HG03025 (cell line): ENCODE measurements around the gene PRDM12.

Source experiments
- ATAC-seq: cut with Tn5 transposase; IDR thresholded peaks from one replicate; pipeline ENCODE4 v1.9.1; 2021; ENCODE audit warnings: mild to moderate bottlenecking, moderate library complexity; ENCODE audit not compliant: unreplicated experiment, low FRiP score

Gene PRDM12

GRCh38 chr9:130635721-130636647, 28.4 kb upstream of the PRDM12 start:
- ATAC-seq = no peak

DNA sequence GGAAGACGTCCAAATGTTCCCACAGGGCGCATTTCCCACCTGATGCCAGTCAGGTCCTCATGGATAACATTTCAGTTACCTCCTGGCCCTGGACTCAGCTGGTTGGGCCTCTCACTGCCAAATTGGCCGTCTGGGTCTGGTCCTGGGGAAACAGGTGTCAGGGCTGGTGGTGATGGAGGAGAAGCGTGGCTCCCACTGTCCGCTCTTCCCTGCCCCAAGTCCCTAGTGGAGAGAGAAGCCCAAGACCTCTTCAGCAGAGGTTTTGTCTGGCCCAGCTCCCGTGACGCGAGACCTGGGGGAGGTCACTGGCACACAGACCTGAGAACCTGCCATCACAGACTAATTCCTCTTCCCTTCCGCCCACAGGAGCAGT, 27.8 kb upstream of the PRDM12 start:
- no peak for ATAC-seq

DNA sequence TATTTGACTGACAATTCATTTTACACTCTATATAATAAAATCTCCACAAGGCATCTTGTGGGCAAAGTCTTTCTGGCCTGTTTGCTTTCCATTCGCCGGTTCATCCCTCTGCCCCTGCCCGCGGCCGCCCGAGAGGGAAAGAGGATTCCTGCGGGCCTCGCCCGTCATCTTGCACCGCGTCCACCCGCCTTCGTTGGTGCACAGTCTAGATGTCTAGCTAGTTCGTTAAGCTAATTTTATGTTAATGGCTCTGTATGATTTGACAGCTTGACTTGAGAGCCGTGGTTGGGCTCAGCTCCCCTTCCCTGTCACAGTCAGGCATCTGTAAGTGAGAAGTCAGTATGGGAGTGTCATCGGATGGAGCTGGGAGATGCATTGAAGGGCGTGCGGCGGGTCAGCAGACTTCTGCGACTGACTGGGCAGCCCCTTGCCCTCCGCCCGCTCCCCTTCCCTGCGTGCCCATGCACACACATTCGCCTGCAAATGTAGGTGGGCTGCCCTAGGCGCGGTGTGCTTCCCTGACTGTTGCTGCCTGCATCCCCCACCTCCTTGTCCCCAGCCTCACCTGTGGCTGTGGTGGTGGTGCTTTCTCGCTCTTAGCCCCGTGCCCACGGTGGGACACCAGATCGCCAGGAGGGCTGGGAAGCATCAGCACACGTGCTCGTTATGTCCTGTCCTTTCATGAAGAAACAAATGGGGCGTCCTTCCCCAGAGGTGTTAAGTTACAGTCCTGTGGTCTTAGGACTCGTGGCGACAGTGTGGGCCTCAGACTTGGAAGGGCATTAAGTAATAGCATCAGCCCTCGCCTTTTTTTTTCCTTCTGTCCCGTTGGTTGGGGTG, 25.9 kb upstream of the PRDM12 start:
- ATAC-seq = no peak

GRCh38 chr9:130639124-130639765, 25.1 kb upstream of the PRDM12 start:
- ATAC-seq = no peak

GRCh38 chr9:130639866-130640555, 24.4 kb upstream of the PRDM12 start:
- no peak for ATAC-seq

DNA sequence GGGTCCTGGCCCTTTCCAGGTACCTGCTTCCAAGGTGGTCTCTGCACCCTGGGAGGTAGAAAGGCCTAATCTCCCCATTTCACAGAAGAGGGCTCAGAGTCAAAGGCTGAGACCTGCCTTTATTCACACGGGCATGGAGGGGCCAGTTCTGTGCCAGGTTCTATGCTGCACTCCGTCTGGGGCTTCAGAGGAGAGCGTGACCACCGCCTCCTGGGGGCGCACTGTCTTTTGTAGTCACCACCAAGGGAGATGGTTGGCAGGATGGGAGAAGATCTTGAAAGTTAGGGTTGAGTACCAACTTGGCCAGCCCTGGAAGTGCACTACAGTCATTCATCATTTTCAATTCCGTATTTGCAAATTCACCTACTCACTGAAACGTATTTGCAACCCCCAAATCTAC, 23.7 kb upstream of the PRDM12 start:
- ATAC-seq = no peak

DNA sequence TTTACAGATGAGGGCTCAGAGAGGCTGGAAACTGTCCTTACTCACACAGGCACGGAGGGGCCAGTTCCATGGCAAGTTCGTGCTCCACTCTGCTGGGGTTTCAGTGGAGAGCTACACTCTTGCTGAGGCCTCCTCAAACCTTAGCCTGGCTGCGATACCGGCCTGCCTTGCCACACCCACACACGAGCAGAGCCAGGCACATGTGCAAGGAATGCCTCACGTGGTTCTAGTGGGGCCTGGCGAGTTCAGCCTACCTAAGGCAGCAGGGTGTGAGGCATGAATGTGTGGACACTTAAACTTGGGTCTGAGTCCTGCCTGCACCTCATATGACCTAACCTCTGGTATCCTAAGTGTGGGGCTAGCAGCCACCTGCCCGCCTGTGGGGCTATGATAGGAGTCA, 21.5 kb upstream of the PRDM12 start:
- ATAC-seq = no peak

DNA sequence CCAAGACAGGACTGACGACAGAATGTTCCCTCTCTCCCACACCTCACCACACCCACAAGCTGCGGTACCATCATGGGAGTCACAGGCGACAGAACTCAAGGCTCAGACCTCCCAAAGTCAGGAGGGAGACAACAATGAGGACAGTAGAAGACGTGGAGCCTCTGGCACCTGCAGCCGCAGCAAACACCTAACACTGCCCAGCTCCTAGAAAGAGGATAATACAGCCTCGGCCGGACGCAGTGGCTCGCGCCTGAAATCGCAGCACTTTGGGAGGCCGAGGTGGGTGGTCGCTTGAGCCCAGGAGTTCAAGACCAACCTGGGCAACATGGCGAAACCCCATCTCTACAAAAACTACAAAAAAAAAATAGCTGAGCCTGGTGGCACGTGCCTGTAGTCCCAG, 13.2 kb upstream of the PRDM12 start:
- ATAC-seq = no peak

- no peak for ATAC-seq
Measured at GRCh38 chr9:130651752-130652151, 12.6 kb upstream of the PRDM12 start.

DNA sequence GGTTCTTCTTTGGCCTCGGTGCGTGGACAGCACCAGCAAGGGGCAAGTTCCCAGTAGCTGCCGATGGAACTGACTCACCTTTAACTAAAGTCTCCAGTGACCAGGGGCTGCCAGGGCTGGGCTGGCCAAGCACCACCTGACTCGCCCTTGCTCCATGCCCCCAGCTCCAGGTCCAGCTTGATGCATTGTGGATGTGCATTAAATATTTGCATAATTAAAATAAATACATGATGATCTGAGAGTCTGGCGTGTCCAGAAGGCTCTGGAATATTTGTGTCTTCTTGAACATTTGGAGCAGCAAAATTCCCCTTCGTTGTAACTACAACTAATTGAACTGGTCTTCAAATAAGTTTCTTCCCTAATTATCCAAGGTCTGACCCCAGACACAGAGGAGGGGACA, 9.5 kb upstream of the PRDM12 start:
- ATAC-seq = no peak

GRCh38 chr9:130658893-130659698, 5.3 kb upstream of the PRDM12 start:
- no peak for ATAC-seq

DNA sequence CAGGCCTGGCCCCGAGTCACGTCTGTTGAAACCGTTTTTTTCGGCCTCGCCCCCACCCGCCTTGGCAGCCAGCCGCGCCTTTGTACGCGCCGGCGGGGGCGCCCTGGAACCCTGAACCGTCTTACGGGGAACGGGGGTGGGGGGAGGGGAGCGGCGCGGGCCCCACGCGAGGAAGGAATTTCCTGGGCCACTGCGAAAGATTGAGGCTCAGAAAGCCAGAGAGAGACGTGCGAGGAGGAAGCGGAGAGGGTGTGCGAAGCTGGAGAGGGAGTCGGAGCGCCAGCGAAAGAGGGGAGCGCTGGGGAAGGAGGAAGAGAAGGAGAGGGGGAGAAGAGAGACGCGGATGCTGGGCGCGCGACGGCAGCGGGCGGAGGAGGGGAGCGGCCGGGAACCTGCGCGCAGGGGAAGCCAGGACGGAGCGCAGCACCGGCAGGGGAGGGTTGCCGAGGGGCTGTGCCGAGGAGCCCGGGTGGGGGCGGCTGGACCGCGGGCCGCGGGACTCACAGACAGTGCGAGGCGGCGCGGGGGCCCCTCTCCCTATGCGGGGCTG, 4.6 kb upstream of the PRDM12 start:
- ATAC-seq = no peak

GRCh38 chr9:130660326-130660682, 4.1 kb upstream of the PRDM12 start:
- ATAC-seq = no peak

DNA sequence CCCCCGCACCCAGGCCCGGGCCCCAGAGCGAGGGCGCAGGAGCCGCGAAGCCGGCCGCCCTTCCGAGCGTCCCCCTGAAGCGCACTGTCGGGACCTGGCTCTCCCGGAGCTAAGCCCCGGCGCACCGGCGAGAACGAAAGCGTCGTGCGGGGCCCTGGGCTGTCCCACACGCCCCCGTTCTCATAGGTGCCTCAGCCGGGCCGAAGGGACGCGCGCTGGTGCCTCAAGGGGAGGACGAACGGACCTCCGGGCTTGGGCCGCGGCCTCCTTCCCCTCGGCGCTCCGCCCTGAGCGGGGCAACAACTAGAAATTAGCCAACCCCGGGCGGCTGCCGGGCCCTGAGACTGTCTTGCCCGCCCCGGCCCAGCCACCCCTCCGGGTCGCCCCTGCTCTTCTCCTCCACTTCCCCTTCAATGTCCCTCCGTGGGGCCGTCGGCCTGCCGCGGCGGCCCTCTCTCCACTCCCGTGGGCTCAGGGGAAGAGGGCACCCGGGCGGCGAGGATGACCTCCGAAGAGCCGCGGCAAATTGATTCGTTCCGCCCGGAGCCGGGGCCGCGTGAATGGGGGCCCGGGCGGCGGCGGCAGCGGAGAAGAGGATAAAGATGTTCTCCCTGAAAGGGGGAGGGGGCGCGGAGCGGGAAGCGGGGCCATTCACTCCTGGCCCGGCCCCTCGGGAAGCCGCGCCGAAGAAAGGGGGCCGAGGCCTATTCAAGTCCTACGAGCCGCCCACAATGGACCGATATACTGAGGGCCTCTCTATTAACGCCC, 3.5 kb upstream of the PRDM12 start:
- ATAC-seq = no peak

DNA sequence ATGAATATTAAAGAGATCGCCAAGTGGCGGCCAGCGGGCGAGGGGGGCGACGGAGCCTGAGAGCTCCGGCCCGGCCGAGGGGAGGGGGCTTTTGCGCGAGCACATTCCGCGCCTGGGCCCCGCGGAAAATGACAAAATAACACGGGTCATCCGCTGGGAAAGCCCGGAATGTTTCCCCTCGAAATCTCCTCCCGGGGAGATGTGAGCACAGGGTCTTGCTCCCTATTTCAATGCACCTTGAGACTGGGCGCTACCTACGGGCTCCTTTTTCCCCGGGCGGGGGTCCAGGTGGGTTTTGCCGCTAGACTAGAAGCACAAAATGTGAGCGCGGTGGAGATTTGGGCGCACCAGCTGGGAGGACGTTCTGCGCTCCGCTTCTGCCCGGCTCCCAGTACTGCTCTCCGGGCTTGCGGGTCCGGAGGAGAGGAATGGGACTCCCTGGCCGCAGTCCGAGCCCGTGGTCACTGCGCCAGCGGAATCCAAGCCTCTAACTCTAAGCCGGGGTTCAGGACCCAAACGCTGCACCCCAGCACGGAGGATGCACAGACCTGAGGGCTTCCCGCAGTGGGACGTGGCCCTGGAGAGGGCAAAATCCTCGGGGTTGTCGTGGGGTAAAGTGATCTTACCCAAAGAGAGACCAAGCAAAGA, 2.8 kb upstream of the PRDM12 start:
- ATAC-seq = no peak

DNA sequence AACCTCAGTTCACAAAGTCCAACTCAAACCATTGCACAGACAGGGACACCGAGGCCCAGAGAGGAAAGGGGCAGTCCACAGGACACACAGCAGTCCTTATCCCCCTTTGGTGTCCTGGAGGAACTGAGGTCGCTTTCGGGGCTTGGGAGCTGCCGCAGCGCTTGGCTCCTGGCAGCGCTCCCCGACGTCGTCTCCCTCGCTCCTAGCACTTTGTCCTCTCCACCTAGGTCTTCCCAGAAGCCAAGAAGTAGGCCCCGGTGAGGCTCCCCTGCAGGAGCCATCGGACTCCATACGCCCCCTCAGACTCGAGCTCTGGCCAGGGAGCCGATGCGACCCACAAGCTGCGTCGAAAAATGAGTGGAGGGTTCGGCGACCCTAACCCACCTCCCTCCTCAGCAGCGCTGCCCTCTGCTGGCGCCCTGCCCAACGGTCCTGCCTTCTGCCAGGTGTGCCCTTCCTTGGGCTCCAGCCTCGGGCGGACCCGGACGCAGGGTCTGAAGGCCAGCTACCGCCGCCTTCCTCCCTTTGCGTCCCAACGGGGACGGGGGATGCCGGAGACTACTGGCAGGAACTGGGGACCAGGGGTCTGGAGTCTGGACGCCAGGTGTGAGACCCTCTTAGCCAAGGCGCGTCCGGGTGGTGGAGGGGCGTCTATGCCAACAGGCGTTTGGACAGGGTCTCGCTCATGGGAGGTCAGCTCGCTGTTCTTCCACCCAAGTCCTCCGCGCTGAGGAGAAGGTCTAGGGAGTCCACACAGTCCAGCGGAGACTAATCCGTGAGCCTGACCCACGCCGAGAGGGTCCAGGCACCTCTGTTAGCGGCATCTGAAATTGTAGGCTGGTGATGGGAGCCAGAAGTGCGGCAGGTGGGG, 2.1 kb upstream of the PRDM12 start:
- ATAC-seq = no peak

DNA sequence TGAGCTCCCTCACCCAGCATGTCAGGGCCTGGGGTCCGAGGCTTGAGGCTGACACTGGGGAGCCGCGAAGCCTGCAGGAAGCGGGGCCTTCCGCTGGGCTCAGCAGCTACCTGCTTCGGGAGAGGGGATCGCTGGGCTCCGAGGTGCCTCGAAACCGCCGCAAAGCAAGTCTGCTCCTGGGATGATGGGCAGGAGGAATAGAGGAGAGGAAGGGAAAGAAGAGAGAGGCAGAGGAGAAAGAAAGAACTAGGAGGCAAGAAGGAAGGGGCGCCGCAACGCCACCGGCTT, 1.5 kb upstream of the PRDM12 start:
- ATAC-seq = no peak
